ENCODE results near the gene IGFBP2.
A peak's percentile ranks its signal among the peaks of the same experiment; 100 is the strongest.

IGFBP2 gene

GRCh38 chr2:216688731-216689340 lies 55.6 kb downstream of the IGFBP2 start:
- DNase-seq = no peak

GRCh38 chr2:216689397-216689796 lies 56.2 kb downstream of the IGFBP2 start:
- no peak for DNase-seq

- DNase-seq = no peak
Observed at GRCh38 chr2:216690456-216690852, 57.2 kb downstream of the IGFBP2 start.

- peak; percentile 85 for DNase-seq
Observed at GRCh38 chr2:216690853-216691741, 57.9 kb downstream of the IGFBP2 start.

GRCh38 chr2:216692636-216693413 lies 59.6 kb downstream of the IGFBP2 start:
- peak; percentile 92 for DNase-seq

- no peak for DNase-seq
Observed at GRCh38 chr2:216693414-216694080, 60.3 kb downstream of the IGFBP2 start.

- DNase-seq = peak; percentile 55
Observed at GRCh38 chr2:216694082-216694825, 61.0 kb downstream of the IGFBP2 start.

GRCh38 chr2:216694826-216695217 lies 61.6 kb downstream of the IGFBP2 start:
- no peak for DNase-seq

- peak; percentile 69 for DNase-seq
Observed at GRCh38 chr2:216695401-216695821, 62.2 kb downstream of the IGFBP2 start, which contains the start of gene IGFBP5. TSS of gene IGFBP5 (minus strand) at chr2:216695549. CDS start at chr2:216694775, 774 bp downstream.

GRCh38 chr2:216696321-216696720 lies 63.1 kb downstream of the IGFBP2 start:
- no peak for DNase-seq

- no peak for DNase-seq
Observed at GRCh38 chr2:216696751-216697560, 63.7 kb downstream of the IGFBP2 start.

- no peak for DNase-seq
Observed at GRCh38 chr2:216698293-216698692, 65.1 kb downstream of the IGFBP2 start.

GRCh38 chr2:216698895-216699294 lies 65.7 kb downstream of the IGFBP2 start:
- DNase-seq = peak; percentile 77

- DNase-seq = peak; percentile 26
Observed at GRCh38 chr2:216700088-216700567, 66.9 kb downstream of the IGFBP2 start.

GRCh38 chr2:216700781-216701180 lies 67.6 kb downstream of the IGFBP2 start:
- DNase-seq = no peak

- DNase-seq = no peak
Observed at GRCh38 chr2:216701544-216701943, 68.3 kb downstream of the IGFBP2 start.

- DNase-seq = no peak
Observed at GRCh38 chr2:216702756-216703155, 69.5 kb downstream of the IGFBP2 start.

- DNase-seq = no peak
Observed at GRCh38 chr2:216710551-216711301, 77.5 kb downstream of the IGFBP2 start.

- no peak for DNase-seq
Observed at GRCh38 chr2:216711348-216711747, 78.1 kb downstream of the IGFBP2 start.

GRCh38 chr2:216713691-216714336 lies 80.6 kb downstream of the IGFBP2 start:
- DNase-seq = no peak

Measured in NCI-H774 (cell line).